Measurements from ENCODE around the gene KRTCAP2. TPM values are rescaled to one million over a fixed set of nuclear protein-coding genes. Genes with fewer than 3 reads are reported as not detected.

The KRTCAP2 gene
- polyA plus RNA-seq, 2 donors = 161 to 260 TPM

GRCh38 chr1:155121249-155121648 lies 51.9 kb downstream of the KRTCAP2 start:
- WGBS, 2 donors = 85 to 87% methylated on average over 2 of the region's 2 CpGs
- Histone ChIP-seq H3K27ac (ENCODE audit: low read depth in 2 of 2, low read length in 1 of 2) (no peak overlapping the region), H3K9me3 (ENCODE audit: control insufficient read depth in 2 of 2, insufficient read depth in 1 of 2, low read depth in 1 of 2, low read length in 1 of 2) (peaks cover 0 to 2% of the 10 kb centered on the region in 2 donors), H3K27me3 (ENCODE audit: control insufficient read depth in 1 of 2, insufficient read depth in 2 of 2, low read length in 2 of 2) (no peaks in the 10 kb centered on the region), H3K4me1 (ENCODE audit: control insufficient read depth in 2 of 2, insufficient read depth in 2 of 2, low read length in 1 of 2) (peaks cover 4 to 14% of the 10 kb centered on the region in 2 donors), H3K4me3 (ENCODE audit: low read depth in 1 of 2, low read length in 2 of 2) (no peak overlapping the region), H3K36me3 (ENCODE audit: control insufficient read depth in 2 of 2, insufficient read depth in 2 of 2, low read length in 1 of 2) (no peaks in the 10 kb centered on the region)

- Histone ChIP-seq H3K36me3 (ENCODE audit: control insufficient read depth in 2 of 2, insufficient read depth in 2 of 2, low read length in 1 of 2) (no peaks in the 10 kb centered on the region), H3K27ac (ENCODE audit: low read depth in 2 of 2, low read length in 1 of 2) (peak overlapping the region in 1 of 2 donors; percentile 33), H3K9me3 (ENCODE audit: control insufficient read depth in 2 of 2, insufficient read depth in 1 of 2, low read depth in 1 of 2, low read length in 1 of 2) (no peaks in the 10 kb centered on the region), H3K4me3 (ENCODE audit: low read depth in 1 of 2, low read length in 2 of 2) (no peak overlapping the region), H3K27me3 (ENCODE audit: control insufficient read depth in 1 of 2, insufficient read depth in 2 of 2, low read length in 2 of 2) (no peaks in the 10 kb centered on the region), H3K4me1 (ENCODE audit: control insufficient read depth in 2 of 2, insufficient read depth in 2 of 2, low read length in 1 of 2) (peaks cover 2 to 6% of the 10 kb centered on the region in 2 donors)
- 35 to 50% methylated on average over 6 of the region's 6 CpGs for WGBS, 2 donors
These were observed 52.9 kb downstream of the KRTCAP2 start for GRCh38 chr1:155120253-155120652.

Other genes with a start within 250 kb of the KRTCAP2 start
- gene PMVK, start 236.6 kb downstream of the KRTCAP2 start, polyA plus RNA-seq = 10 to 100 TPM; 29.4 to 68.9 TPM
- gene PBXIP1, start 217.2 kb downstream of the KRTCAP2 start, polyA plus RNA-seq = 10 to 100 TPM; 18.3 to 25.7 TPM
- 10 to 100 TPM; 14.3 to 15.8 TPM for gene PYGO2, start 211.5 kb downstream of the KRTCAP2 start, polyA plus RNA-seq
- gene SHC1, start 202.6 kb downstream of the KRTCAP2 start, polyA plus RNA-seq = 10 to 100 TPM; 28.8 to 38.8 TPM
- 10 to 100 TPM in 1 of 2 donors, 1 to 10 TPM in 1; 8.9 to 74.3 TPM for gene CKS1B, start 198.6 kb downstream of the KRTCAP2 start, polyA plus RNA-seq
- 10 to 100 TPM; 27.1 TPM for gene FLAD1, start 190.0 kb downstream of the KRTCAP2 start, polyA plus RNA-seq
- under 1 TPM in 1 of 2 donors, not detected in 1; 0.22 TPM for gene LENEP, start 179.7 kb downstream of the KRTCAP2 start, polyA plus RNA-seq
- 10 to 100 TPM; 71.7 to 95.8 TPM for gene ZBTB7B, start 170.5 kb downstream of the KRTCAP2 start, polyA plus RNA-seq
- 10 to 100 TPM in 1 of 2 donors, 1 to 10 TPM in 1; 1.7 to 10.1 TPM for gene DCST2, start 139.5 kb downstream of the KRTCAP2 start, polyA plus RNA-seq
- gene DCST1, start 139.5 kb downstream of the KRTCAP2 start, polyA plus RNA-seq = under 1 TPM; 0.14 to 0.29 TPM
- gene ADAM15, start 122.0 kb downstream of the KRTCAP2 start, polyA plus RNA-seq = 100 to 1,000 TPM; 122 to 222 TPM
- 10 to 100 TPM; 14.7 to 16.2 TPM for gene EFNA4, start 109.6 kb downstream of the KRTCAP2 start, polyA plus RNA-seq
- 10 to 100 TPM; 16.3 to 21.7 TPM for gene EFNA3, start 94.5 kb downstream of the KRTCAP2 start, polyA plus RNA-seq
- 10 to 100 TPM; 32.9 to 48.1 TPM for gene EFNA1, start 45.4 kb downstream of the KRTCAP2 start, polyA plus RNA-seq
- gene SLC50A1, start 37.5 kb downstream of the KRTCAP2 start, polyA plus RNA-seq = 10 to 100 TPM; 41.0 to 51.5 TPM
- 100 to 1,000 TPM; 103 to 248 TPM for gene DPM3, start 32.8 kb downstream of the KRTCAP2 start, polyA plus RNA-seq
- under 1 TPM; 0.19 to 0.47 TPM for gene TRIM46, start 545 bp upstream of the KRTCAP2 start, polyA plus RNA-seq
- gene THBS3, start 34.6 kb upstream of the KRTCAP2 start, polyA plus RNA-seq = 10 to 100 TPM; 12.9 to 41.5 TPM
- gene MTX1, start 35.4 kb upstream of the KRTCAP2 start, polyA plus RNA-seq = 10 to 100 TPM; 43.6 to 51.4 TPM
- 10 to 100 TPM; 12.7 to 13.6 TPM for gene ENTREP3, start 82.2 kb upstream of the KRTCAP2 start, polyA plus RNA-seq
- gene SCAMP3, start 89.1 kb upstream of the KRTCAP2 start, polyA plus RNA-seq = 10 to 100 TPM; 20.2 to 47.3 TPM
- 10 to 100 TPM; 29.2 to 55.3 TPM for gene CLK2, start 100.2 kb upstream of the KRTCAP2 start, polyA plus RNA-seq
- 1 to 10 TPM; 2.4 to 6.6 TPM for gene HCN3, start 104.2 kb upstream of the KRTCAP2 start, polyA plus RNA-seq
- gene PKLR, start 128.1 kb upstream of the KRTCAP2 start, polyA plus RNA-seq = under 1 TPM; 0.02 to 0.04 TPM
- 100 to 1,000 TPM; 190 to 241 TPM for gene FDPS, start 135.6 kb upstream of the KRTCAP2 start, polyA plus RNA-seq
- 10 to 100 TPM; 30.7 to 41.0 TPM for gene RUSC1, start 147.6 kb upstream of the KRTCAP2 start, polyA plus RNA-seq

Data from esophagus (tissue), 2 donors.